HEK293T (cell line): ENCODE measurements around the gene ITPKB.

Experiments
- CTCF ChIA-PET: fragments of 350-600 bp; formaldehyde crosslinking; extraction: SDS; loops from one replicate; lab custom pipeline; 2021; ENCODE audit warnings: antibody characterized with exemption, inconsistent platforms; lab: Yijun Ruan, JAX
- POLR2A ChIA-PET: fragments of 350-600 bp; formaldehyde crosslinking; extraction: SDS; loops from one replicate; lab custom pipeline; 2020; ENCODE audit warnings: antibody characterized with exemption, inconsistent platforms; lab: Yijun Ruan, JAX
- DNase-seq: peaks from one replicate; pipeline ENCODE4 v3.0.0; 2012; ENCODE audit warnings: mixed read lengths; ENCODE audit errors: extremely low spot score
- ARNT ChIP-seq: fragments of 450-650 bp; IDR thresholded peaks from 2 replicates; pipeline ENCODE4 v1.6.1; 2017; ENCODE audit warnings: mild to moderate bottlenecking
- BHLHE40 ChIP-seq: fragments of 450-650 bp; IDR thresholded peaks from 2 replicates; pipeline ENCODE4 v1.6.1; 2016; ENCODE audit warnings: mild to moderate bottlenecking, moderate library complexity, borderline replicate concordance
- CTBP1 ChIP-seq: fragments of 450-650 bp; IDR thresholded peaks from 2 replicates; pipeline ENCODE4 v1.6.1; 2016; ENCODE audit warnings: borderline replicate concordance
- ELF4 ChIP-seq: fragments of 450-650 bp; IDR thresholded peaks from 2 replicates; pipeline ENCODE4 v1.6.1; 2017; ENCODE audit warnings: antibody characterized with exemption
- FOXA1 ChIP-seq: fragments of 450-650 bp; IDR thresholded peaks from 2 replicates; pipeline ENCODE4 v1.6.1; 2016; ENCODE audit warnings: mild to moderate bottlenecking
- FOXK2 ChIP-seq: fragments of 450-650 bp; IDR thresholded peaks from 2 replicates; pipeline ENCODE4 v1.6.1; 2016; ENCODE audit warnings: mild to moderate bottlenecking
- FOXM1 ChIP-seq: fragments of 450-650 bp; IDR thresholded peaks from 2 replicates; pipeline ENCODE4 v1.6.1; 2017; ENCODE audit warnings: mild to moderate bottlenecking, borderline replicate concordance
- HDGF ChIP-seq: fragments of 450-650 bp; IDR thresholded peaks from 2 replicates; pipeline ENCODE4 v1.6.1; 2017; ENCODE audit warnings: antibody characterized with exemption, borderline replicate concordance
- L3MBTL2 ChIP-seq: fragments of 450-650 bp; conservative IDR thresholded peaks from 2 replicates; pipeline ENCODE4 v1.6.1; 2016; ENCODE audit warnings: mild to moderate bottlenecking
- LEF1 ChIP-seq: fragments of 450-650 bp; IDR thresholded peaks from 2 replicates; pipeline ENCODE4 v1.6.1; 2017; ENCODE audit warnings: mild to moderate bottlenecking, borderline replicate concordance
- NFRKB ChIP-seq: fragments of 450-650 bp; IDR thresholded peaks from 2 replicates; pipeline ENCODE4 v1.6.1; 2016; ENCODE audit warnings: mild to moderate bottlenecking, moderate library complexity
- SP1 ChIP-seq: fragments of 450-650 bp; IDR thresholded peaks from 2 replicates; pipeline ENCODE4 v1.6.1; 2017
- SUZ12 ChIP-seq: fragments of 450-650 bp; IDR thresholded peaks from 2 replicates; pipeline ENCODE4 v1.6.1; 2016; ENCODE audit warnings: mild to moderate bottlenecking
- TARDBP ChIP-seq: fragments of 450-650 bp; IDR thresholded peaks from 2 replicates; pipeline ENCODE4 v1.6.1; 2016
- ZNF384 ChIP-seq: fragments of 450-650 bp; IDR thresholded peaks from 2 replicates; pipeline ENCODE4 v1.6.1; 2016
- TF ChIP-seq, protein P1 (sequence below): fragments of 450-650 bp; IDR thresholded peaks from 2 replicates; pipeline ENCODE4 v1.6.1; 2016

The ITPKB gene

DNA sequence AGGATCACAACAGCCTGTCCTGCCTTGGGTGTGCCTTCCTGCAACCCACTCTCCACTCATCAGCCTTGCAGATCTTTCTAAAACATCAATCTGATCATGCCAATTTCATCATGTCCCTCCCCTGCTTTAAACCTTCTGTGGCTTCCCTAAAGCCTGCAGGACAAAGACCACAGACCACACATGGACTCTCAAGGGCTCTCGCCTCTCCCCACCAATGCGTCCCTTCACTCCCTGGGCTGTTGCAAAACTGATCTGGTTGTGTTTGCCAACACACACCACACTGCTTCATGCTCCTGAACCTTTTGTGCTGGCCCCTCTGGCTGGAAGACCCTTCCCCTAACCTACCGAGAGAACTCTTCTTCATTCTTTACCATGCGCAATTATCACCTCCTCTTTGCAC lies 72.4 kb downstream of the ITPKB start:
- DNase-seq: no peak
- ChIA-PET POLR2A (no interaction called here), CTCF (interaction anchor here (0.7 kb wide), 1 partner anchor 287 kb away, joined by 3 read pairs; no protein-coding TSS in a partner anchor)
- TF ChIP-seq, protein P1, sequence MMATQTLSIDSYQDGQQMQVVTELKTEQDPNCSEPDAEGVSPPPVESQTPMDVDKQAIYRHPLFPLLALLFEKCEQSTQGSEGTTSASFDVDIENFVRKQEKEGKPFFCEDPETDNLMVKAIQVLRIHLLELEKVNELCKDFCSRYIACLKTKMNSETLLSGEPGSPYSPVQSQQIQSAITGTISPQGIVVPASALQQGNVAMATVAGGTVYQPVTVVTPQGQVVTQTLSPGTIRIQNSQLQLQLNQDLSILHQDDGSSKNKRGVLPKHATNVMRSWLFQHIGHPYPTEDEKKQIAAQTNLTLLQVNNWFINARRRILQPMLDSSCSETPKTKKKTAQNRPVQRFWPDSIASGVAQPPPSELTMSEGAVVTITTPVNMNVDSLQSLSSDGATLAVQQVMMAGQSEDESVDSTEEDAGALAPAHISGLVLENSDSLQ: no peak
- no peak for TF ChIP-seq SP1
- no peak for TF ChIP-seq FOXK2
- TF ChIP-seq HDGF: no peak
- no peak for TF ChIP-seq SUZ12
- TF ChIP-seq ZNF384: no peak
- TF ChIP-seq FOXM1: no peak
- TF ChIP-seq ARNT: no peak
- no peak for TF ChIP-seq FOXA1
- no peak for TF ChIP-seq ELF4
- no peak for TF ChIP-seq L3MBTL2
- no peak for TF ChIP-seq LEF1
- no peak for TF ChIP-seq TARDBP
- no peak for TF ChIP-seq NFRKB
- TF ChIP-seq BHLHE40: no peak

GRCh38 chr1:226666164-226666506 lies 72.9 kb downstream of the ITPKB start:
- DNase-seq: no peak
- POLR2A ChIA-PET: no interaction called here
- TF ChIP-seq ELF4 (no peak), ZNF384 (no peak), HDGF (no peak), L3MBTL2 (no peak), SP1 (no peak), FOXK2 (no peak)
- CTCF ChIA-PET: interaction anchor here (0.7 kb wide), 2 partner anchors 288 to 663 kb away, joined by 3 read pairs; no protein-coding TSS in a partner anchor

DNA sequence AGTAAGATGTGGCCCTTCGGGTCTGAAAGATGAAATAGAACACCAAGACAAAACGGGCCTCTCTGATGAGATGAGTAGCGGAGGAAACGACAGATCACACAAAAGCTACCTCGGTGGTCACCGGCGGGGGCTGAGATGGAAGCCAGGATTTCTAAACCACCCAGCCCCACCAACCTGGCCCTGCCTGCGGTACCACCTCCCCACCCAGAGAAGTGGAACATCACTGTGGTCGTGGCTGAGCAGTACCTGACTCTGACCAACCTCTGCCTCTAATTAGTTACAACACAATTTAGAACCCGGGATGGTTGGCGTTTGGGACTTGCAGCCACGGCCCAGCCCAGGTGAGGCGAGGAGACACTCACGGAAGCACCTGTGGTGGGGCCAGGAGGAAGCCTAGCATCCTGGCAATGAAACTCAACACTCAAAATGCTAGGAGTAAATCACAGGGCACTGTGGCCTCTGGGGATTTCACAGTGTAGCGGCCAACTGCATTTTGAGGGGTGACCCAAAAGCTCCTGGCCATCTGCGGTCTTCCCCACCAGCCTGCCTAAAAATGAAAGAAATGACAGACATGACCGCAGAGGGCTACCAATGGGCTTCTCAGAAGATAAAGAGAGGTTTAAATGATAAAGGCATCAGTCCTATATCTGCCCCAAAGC lies 73.4 kb downstream of the ITPKB start:
- ChIA-PET POLR2A (no interaction called here), CTCF (interaction anchor here (0.7 kb wide), 2 partner anchors 289 to 664 kb away, joined by 3 read pairs; no protein-coding TSS in a partner anchor)
- DNase-seq: no peak
- TF ChIP-seq, protein P1: no peak
- TF ChIP-seq NFRKB (no peak), FOXK2 (no peak), FOXM1 (no peak), FOXA1 (no peak), ELF4 (no peak), ZNF384 (no peak), LEF1 (no peak), BHLHE40 (no peak)

GRCh38 chr1:226664413-226665101 lies 74.5 kb downstream of the ITPKB start:
- DNase-seq: no peak
- TF ChIP-seq FOXK2 (no peak), SP1 (no peak), L3MBTL2 (no peak), BHLHE40 (no peak), LEF1 (no peak), ARNT (no peak), NFRKB (no peak), ZNF384 (no peak), FOXM1 (no peak), ELF4 (no peak), HDGF (no peak), FOXA1 (no peak), TARDBP (no peak), CTBP1 (no peak), SUZ12 (no peak)
- TF ChIP-seq, protein P1: no peak
- POLR2A ChIA-PET: interaction anchor here (1.0 kb wide), 1 partner anchor 38 kb away, joined by 3 read pairs; no protein-coding TSS in a partner anchor
- CTCF ChIA-PET: interaction anchor here (0.6 to 0.7 kb wide), 2 partner anchors 26 to 58 kb away, joined by 3 read pairs; no protein-coding TSS in a partner anchor

DNA sequence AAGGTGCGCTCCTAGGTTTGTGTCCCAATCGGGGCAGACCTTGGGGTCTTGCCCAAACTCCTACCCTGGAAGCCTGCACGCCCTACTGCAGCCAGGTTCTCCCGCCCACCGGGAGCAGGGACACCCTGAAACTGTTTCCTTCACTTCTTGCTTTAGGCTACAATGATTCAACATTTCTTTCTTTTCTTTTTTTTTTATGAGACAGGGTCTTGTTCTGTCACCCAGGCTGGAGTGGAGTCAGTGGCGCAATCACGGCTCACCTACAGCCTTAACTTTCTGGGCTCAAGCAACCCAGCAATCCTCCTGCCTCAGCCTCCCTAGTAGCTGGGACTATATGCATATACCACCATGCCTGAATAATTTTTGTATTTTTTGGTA lies 75.8 kb downstream of the ITPKB start:
- TF ChIP-seq HDGF: no peak
- TF ChIP-seq, protein P1: no peak
- TF ChIP-seq L3MBTL2: no peak
- no peak for TF ChIP-seq ELF4
- no peak for TF ChIP-seq BHLHE40
- no peak for TF ChIP-seq SUZ12
- TF ChIP-seq FOXM1: no peak
- no peak for TF ChIP-seq SP1
- TF ChIP-seq ZNF384: no peak
- TF ChIP-seq LEF1: no peak
- TF ChIP-seq CTBP1: no peak
- TF ChIP-seq NFRKB: no peak
- TF ChIP-seq FOXA1: no peak
- no peak for TF ChIP-seq FOXK2

More for the DNA sequence above, 75.8 kb downstream of the ITPKB start:
- no peak for DNase-seq
- POLR2A ChIA-PET: no interaction called here
- CTCF ChIA-PET: no interaction called here
